SK-N-SH treated with all-trans-retinoic acid at 6 μM for 48 hours (cell line): ENCODE results near the gene NINL.

Experiments
- ATAC-seq: fragments of 200-7000 bp; cut with Tn5 transposase; 3 replicates; pipeline ENCODE4 v1.9.1; 2020; ENCODE audit warnings: mild to moderate bottlenecking, moderate library complexity
- ARNTL ChIP-seq: fragments of 450-650 bp; formaldehyde crosslinking; IDR thresholded peaks from 2 replicates; pipeline ENCODE4 v1.5.0; 2020; ENCODE audit warnings: low read depth, mild to moderate bottlenecking, moderate library complexity, borderline replicate concordance
- BACH2 ChIP-seq: fragments of 250-450 bp; sonication (Bioruptor Pico); IDR thresholded peaks from 2 replicates; pipeline ENCODE4 v1.9.0; 2021; ENCODE audit warnings: mild to moderate bottlenecking, borderline replicate concordance
- CSDC2 ChIP-seq: fragments of 250-450 bp; sonication (Bioruptor Pico); IDR thresholded peaks from 2 replicates; pipeline ENCODE4 v1.5.0; 2020; ENCODE audit warnings: mild to moderate bottlenecking, moderate library complexity
- CSRNP3 ChIP-seq: fragments of 250-450 bp; sonication (Bioruptor Pico); IDR thresholded peaks from 2 replicates; pipeline ENCODE4 v1.5.1; 2021; ENCODE audit warnings: mild to moderate bottlenecking, moderate library complexity
- ESRRG ChIP-seq: fragments of 250-450 bp; sonication (Bioruptor Pico); IDR thresholded peaks from 2 replicates; pipeline ENCODE4 v1.6.1; 2021; ENCODE audit warnings: mild to moderate bottlenecking
- GLIS3 ChIP-seq: fragments of 250-450 bp; sonication (Bioruptor Pico); IDR thresholded peaks from 2 replicates; pipeline ENCODE4 v1.5.0; 2020; ENCODE audit warnings: mild to moderate bottlenecking, moderate library complexity
- ISL1 ChIP-seq: fragments of 250-450 bp; sonication (Bioruptor Pico); IDR thresholded peaks from 2 replicates; pipeline ENCODE4 v2.1.2; 2022; ENCODE audit warnings: mild to moderate bottlenecking, moderate library complexity
- PATZ1 ChIP-seq: fragments of 250-450 bp; sonication (Bioruptor Pico); IDR thresholded peaks from 2 replicates; pipeline ENCODE4 v1.8.0; 2020; ENCODE audit warnings: mild to moderate bottlenecking, moderate library complexity, borderline replicate concordance
- POU6F1 ChIP-seq: fragments of 250-450 bp; sonication (Bioruptor Pico); IDR thresholded peaks from 2 replicates; pipeline ENCODE4 v1.8.0; 2021; ENCODE audit warnings: low read depth, mild to moderate bottlenecking, moderate library complexity, borderline replicate concordance
- PPARA ChIP-seq: fragments of 250-450 bp; sonication (Bioruptor Pico); IDR thresholded peaks from 2 replicates; pipeline ENCODE4 v1.5.0; 2020; ENCODE audit warnings: mild to moderate bottlenecking, borderline replicate concordance
- SNAI2 ChIP-seq: fragments of 250-450 bp; sonication (Bioruptor Pico); IDR thresholded peaks from 2 replicates; pipeline ENCODE4 v1.5.0; 2020; ENCODE audit warnings: mild to moderate bottlenecking, moderate library complexity
- TCF4 ChIP-seq: fragments of 250-450 bp; sonication (Bioruptor Pico); IDR thresholded peaks from 2 replicates; pipeline ENCODE4 v1.8.0; 2021; ENCODE audit warnings: mild to moderate bottlenecking, moderate library complexity, borderline replicate concordance
- TOX ChIP-seq: fragments of 250-450 bp; sonication (Bioruptor Pico); IDR thresholded peaks from 2 replicates; pipeline ENCODE4 v1.8.0; 2021; ENCODE audit warnings: mild to moderate bottlenecking, moderate library complexity, borderline replicate concordance
- TSHZ2 ChIP-seq: fragments of 250-450 bp; sonication (Bioruptor Pico); IDR thresholded peaks from 2 replicates; pipeline ENCODE4 v1.5.0; 2020; ENCODE audit warnings: mild to moderate bottlenecking, moderate library complexity
- ZC3H10 ChIP-seq: fragments of 250-450 bp; sonication (Bioruptor Pico); IDR thresholded peaks from 2 replicates; pipeline ENCODE4 v1.5.1; 2021; ENCODE audit warnings: mild to moderate bottlenecking, moderate library complexity
- ZFP3 ChIP-seq: fragments of 250-450 bp; sonication (Bioruptor Pico); IDR thresholded peaks from 2 replicates; pipeline ENCODE4 v1.5.0; 2020; ENCODE audit warnings: mild to moderate bottlenecking, moderate library complexity
- ZFP30 ChIP-seq: fragments of 450-650 bp; formaldehyde crosslinking; IDR thresholded peaks from 2 replicates; pipeline ENCODE4 v1.5.0; 2022; ENCODE audit warnings: mild to moderate bottlenecking, moderate library complexity
- ZNF565 ChIP-seq: fragments of 450-650 bp; formaldehyde crosslinking; conservative IDR thresholded peaks from 2 replicates; pipeline ENCODE4 v1.5.0; 2020; ENCODE audit warnings: low read depth, mild to moderate bottlenecking, moderate library complexity
- ZNF70 ChIP-seq: fragments of 450-650 bp; formaldehyde crosslinking; IDR thresholded peaks from 2 replicates; pipeline ENCODE4 v1.5.0; 2020; ENCODE audit warnings: mild to moderate bottlenecking, moderate library complexity
- ZNF8 ChIP-seq: fragments of 450-650 bp; formaldehyde crosslinking; IDR thresholded peaks from 2 replicates; pipeline ENCODE4 v1.5.0; 2020; ENCODE audit warnings: mild to moderate bottlenecking, moderate library complexity

Gene NINL

GRCh38 chr20:25408890-25409289 lies 176.4 kb downstream of the NINL start:
- no peak for ATAC-seq

GRCh38 chr20:25408170-25408547 lies 177.2 kb downstream of the NINL start:
- ATAC-seq, result peak; percentile 9; the same call in 1 of the 3 replicates
- TF ChIP-seq TOX, result no peak
- TF ChIP-seq ISL1 (CRISPR knock-in tag), result no peak
- TF ChIP-seq ZNF565, result no peak
- no peak for TF ChIP-seq BACH2 (CRISPR knock-in tag)
- no peak for TF ChIP-seq ZC3H10 (CRISPR knock-in tag)
- TF ChIP-seq ZFP30 (CRISPR knock-in tag), result no peak
- TF ChIP-seq CSRNP3 (CRISPR knock-in tag), result no peak
- TF ChIP-seq TCF4 (CRISPR knock-in tag), result no peak
- TF ChIP-seq SNAI2 (CRISPR knock-in tag), result no peak
- no peak for TF ChIP-seq ESRRG (CRISPR knock-in tag)
- no peak for TF ChIP-seq PPARA (CRISPR knock-in tag)
- no peak for TF ChIP-seq ARNTL (CRISPR knock-in tag)
- TF ChIP-seq ZNF8 (CRISPR knock-in tag), result no peak
- no peak for TF ChIP-seq CSDC2 (CRISPR knock-in tag)
- TF ChIP-seq ZNF70 (CRISPR knock-in tag), result no peak
- TF ChIP-seq PATZ1 (CRISPR knock-in tag), result no peak
- TF ChIP-seq TSHZ2 (CRISPR knock-in tag), result no peak
- TF ChIP-seq ZFP3 (CRISPR knock-in tag), result no peak

More at GRCh38 chr20:25408890-25409289, 176.4 kb downstream of the NINL start:
- TF ChIP-seq ZNF565, result no peak
- no peak for TF ChIP-seq ESRRG (CRISPR knock-in tag)
- TF ChIP-seq ISL1 (CRISPR knock-in tag), result no peak
- no peak for TF ChIP-seq POU6F1
- no peak for TF ChIP-seq SNAI2 (CRISPR knock-in tag)
- TF ChIP-seq ZFP30 (CRISPR knock-in tag), result no peak

GRCh38 chr20:25407311-25408169 lies 177.8 kb downstream of the NINL start, which contains the start of gene GINS1:
GINS1 (plus strand) TSS chr20:25407673; CDS start chr20:25407821, 148 bp downstream.
- TF ChIP-seq CSDC2 (CRISPR knock-in tag) (no peak), BACH2 (CRISPR knock-in tag) (no peak), ZNF565 (no peak), PATZ1 (CRISPR knock-in tag) (no peak), POU6F1 (no peak), ZFP3 (CRISPR knock-in tag) (no peak), TCF4 (CRISPR knock-in tag) (no peak), GLIS3 (CRISPR knock-in tag) (no peak), SNAI2 (CRISPR knock-in tag) (no peak)
- ATAC-seq, result peak; percentile 95
